Esophagus muscularis mucosa (tissue), 4 donors: Measurements from ENCODE around the gene TNN. TPM values are rescaled to one million over a fixed set of nuclear protein-coding genes. Genes with fewer than 3 reads are reported as not detected.

Source experiments
- DNase-seq: peaks from one replicate; pipeline ENCODE4 v3.0.0-alpha.2; 2017; ENCODE audit errors: extremely low spot score
- H3K27ac ChIP-seq, 4 donors: fragments of 200-600 bp; sonication (generic); replicated peaks in 1 of 4; 1 replicate in 3 of 4; 2 replicates in 1 of 4; pipeline ENCODE4 v1.5.1; 2016 to 2019; ENCODE audit warnings: mild to moderate bottlenecking in 1 of 4
- H3K27me3 ChIP-seq, 4 donors: fragments of 200-600 bp; sonication (generic); one replicate each; pipeline versions ENCODE4 v1.5.1 to v1.6.0; 2016 to 2019
- H3K36me3 ChIP-seq, 4 donors: fragments of 200-600 bp; sonication (generic); one replicate each; pipeline ENCODE4 v1.5.1; 2016 to 2019
- H3K4me1 ChIP-seq, 4 donors: fragments of 200-600 bp; sonication (generic); one replicate each; pipeline ENCODE4 v1.5.1; 2016 to 2019
- H3K4me3 ChIP-seq, 4 donors: fragments of 200-600 bp; sonication (generic); 1 replicate in 2 of 4; 2 replicates in 2 of 4; pipeline ENCODE4 v1.5.1; 2016 to 2019; ENCODE audit warnings: mild to moderate bottlenecking in 4 of 4, moderate library complexity in 1 of 4
- H3K9me3 ChIP-seq, 4 donors: fragments of 200-600 bp; sonication (generic); 1 replicate in 3 of 4; 2 replicates in 1 of 4; pipeline ENCODE4 v1.5.1; 2016 to 2019
- CTCF ChIP-seq, 3 experiments: fragments of 200-600 bp in 2 of 3; fragments of 450-650 bp in 1 of 3; sonication (generic) in 2 of 3; IDR thresholded peaks; one replicate each; pipeline ENCODE4 v1.5.1; 2017 to 2019; ENCODE audit warnings: antibody characterized with exemption in 3 of 3, mild to moderate bottlenecking in 2 of 3, moderate library complexity in 1 of 3
- EP300 ChIP-seq: sonication (generic); formaldehyde crosslinking; IDR thresholded peaks from one replicate; pipeline ENCODE4 v1.6.1; 2017; ENCODE audit warnings: antibody characterized with exemption
- POLR2A ChIP-seq: fragments of 450-650 bp; IDR thresholded peaks from one replicate; pipeline ENCODE4 v1.6.1; 2017; ENCODE audit warnings: antibody characterized with exemption, moderate library complexity, mild to moderate bottlenecking, low read depth
- POLR2AphosphoS5 ChIP-seq, 2 donors: sonication (generic); formaldehyde crosslinking; IDR thresholded peaks; one replicate each; pipeline ENCODE4 v1.6.1; 2017; ENCODE audit warnings: antibody characterized with exemption in 2 of 2
- WGBS: methylation state at CpG from one replicate; pipeline ENCODE4 v1.1.5; 2018; 5-methylcytosine and 5-hydroxymethylcytosine counted together
- intact Hi-C: fragments of 100-400 bp; cut with DNase I; formaldehyde crosslinking; loops from one replicate; pipeline ENCODE4 v1.15.1; 2023
- total RNA-seq, 4 donors: library from RNA; depleted of rRNA; stranded (reverse); fragments of >200 nt; gene quantifications; one replicate each; pipeline versions ENCODE4 v1.1.0 to v1.2.1, GENCODE V29; 2016

The TNN gene
- total RNA-seq, 4 donors from 2014 or later = under 0.01 to 0.45 (median 0.20) TPM

GRCh38 chr1:175089136-175089718, 21.6 kb downstream of the TNN start:
- 77% methylated on average over 7 of the region's 7 CpGs for WGBS
- TF ChIP-seq EP300 (no peak), CTCF (IDR thresholded peaks at IDR 0.05) (no peak), POLR2AphosphoS5 (IDR thresholded peaks at IDR 0.05) (no peak), POLR2A (no peak)
- H3K4me3 ChIP-seq = no peak overlapping the region
- no peaks in the 10 kb centered on the region for H3K4me1 ChIP-seq
- H3K9me3 ChIP-seq = no peaks in the 10 kb centered on the region
- no peaks in the 10 kb centered on the region for H3K36me3 ChIP-seq
- no peaks in the 10 kb centered on the region for H3K27me3 ChIP-seq
- no peak for DNase-seq
- no peak overlapping the region for H3K27ac ChIP-seq
- intact Hi-C loops = no loop called here

- intact Hi-C loops = no loop called here
- no peak overlapping the region for H3K27ac ChIP-seq
Observed at GRCh38 chr1:175090780-175091179, 23.1 kb downstream of the TNN start.

GRCh38 chr1:175094626-175095025, 27.0 kb downstream of the TNN start:
- Histone ChIP-seq H3K27me3 (no peaks in the 10 kb centered on the region), H3K36me3 (no peaks in the 10 kb centered on the region), H3K4me1 (no peaks in the 10 kb centered on the region), H3K4me3 (no peak overlapping the region), H3K9me3 (no peaks in the 10 kb centered on the region), H3K27ac (no peak overlapping the region)
- TF ChIP-seq POLR2A = no peak
- TF ChIP-seq EP300 = no peak
- no peak for TF ChIP-seq POLR2AphosphoS5 (IDR thresholded peaks at IDR 0.05)
- no peak for TF ChIP-seq CTCF (IDR thresholded peaks at IDR 0.05)
- WGBS = 69% methylated on average over 4 of the region's 4 CpGs
- DNase-seq = no peak
- intact Hi-C loops = no loop called here

More at GRCh38 chr1:175090780-175091179, 23.1 kb downstream of the TNN start:
- H3K27me3 ChIP-seq = no peaks in the 10 kb centered on the region
- no peaks in the 10 kb centered on the region for H3K36me3 ChIP-seq
- WGBS = 100% methylated on average over 2 of the region's 2 CpGs
- no peaks in the 10 kb centered on the region for H3K9me3 ChIP-seq
- no peak overlapping the region for H3K4me3 ChIP-seq
- DNase-seq = peak; percentile 82
- H3K4me1 ChIP-seq = no peaks in the 10 kb centered on the region
- no peak for TF ChIP-seq POLR2A
- no peak for TF ChIP-seq CTCF (IDR thresholded peaks at IDR 0.05)
- no peak for TF ChIP-seq POLR2AphosphoS5 (IDR thresholded peaks at IDR 0.05)
- no peak for TF ChIP-seq EP300

GRCh38 chr1:175095069-175095468, 27.4 kb downstream of the TNN start:
- TF ChIP-seq EP300 (no peak), POLR2AphosphoS5 (IDR thresholded peaks at IDR 0.05) (no peak), POLR2A (no peak), CTCF (IDR thresholded peaks at IDR 0.05) (no peak)
- intact Hi-C loops = no loop called here
- H3K4me1 ChIP-seq = no peaks in the 10 kb centered on the region
- WGBS = 91% methylated on average over 3 of the region's 3 CpGs
- H3K27ac ChIP-seq = no peak overlapping the region
- H3K9me3 ChIP-seq = no peaks in the 10 kb centered on the region
- no peaks in the 10 kb centered on the region for H3K27me3 ChIP-seq
- H3K36me3 ChIP-seq = no peaks in the 10 kb centered on the region
- no peak overlapping the region for H3K4me3 ChIP-seq
- DNase-seq = no peak
